A549 treated with GW870086 at 1 μM for 4 hours (cell line): ENCODE measurements around the gene POM121C. TPM values are rescaled to one million over a fixed set of nuclear protein-coding genes. Genes with fewer than 3 reads are reported as not detected.

Source experiments
- total RNA-seq: library from RNA; stranded (reverse); fragments of 200-300 nt; extraction: Qiagen RNA extraction; gene quantifications from 5 replicates; pipeline ENCODE4 v1.2.3, GENCODE V29; 2022; ENCODE audit warnings: low read depth

The POM121C gene
- total RNA-seq, result 32.4 to 41.7 TPM (median 36.8 TPM) in 5 replicates

GRCh38 chr7:75485979-75486643, at the start of gene POM121C:
POM121C (minus strand) TSS chr7:75486299; CDS start chr7:75441496, 44,803 bp downstream.

GRCh38 chr7:75492020-75492419, 5.9 kb upstream of the POM121C start, which contains the start of gene SPDYE5:
SPDYE5 (plus strand) TSS chr7:75492320; CDS start chr7:75494048, 1,728 bp downstream.

GRCh38 chr7:75395329-75395728, 90.8 kb downstream of the POM121C start, which contains the start of gene TRIM73:
TRIM73 (plus strand) TSS chr7:75395629; CDS start chr7:75398934, 3,305 bp downstream.

Other genes with a start within 250 kb of the POM121C start
- 1.2 to 2.7 TPM (median 2.4 TPM) in 5 replicates for gene TRIM73, start 90.7 kb downstream of the POM121C start, total RNA-seq
- gene SPDYE5, start 6.0 kb upstream of the POM121C start, total RNA-seq, result not detected in 5 replicates